Tibial nerve (tissue), 4 donors: ENCODE data around the gene ULBP3. TPM values are rescaled to one million over a fixed set of nuclear protein-coding genes. Genes with fewer than 3 reads are reported as not detected.

Experiments used
- DNase-seq, 2 donors: peaks; one replicate each; pipeline ENCODE4 v3.0.0-alpha.2; 2019; ENCODE audit warnings: low spot score in 2 of 2
- H3K27ac ChIP-seq, 4 donors: fragments of 200-600 bp; sonication (generic) in 3 of 4; one replicate each; pipeline ENCODE4 v1.5.1; 2017 to 2019; ENCODE audit warnings: mild to moderate bottlenecking in 1 of 4
- H3K27me3 ChIP-seq, 2 donors: fragments of 200-600 bp; sonication (generic) in 1 of 2; one replicate each; pipeline versions ENCODE4 v1.5.1 to v1.6.0; 2017 to 2019
- H3K36me3 ChIP-seq, 3 donors: fragments of 200-600 bp; sonication (generic); one replicate each; pipeline ENCODE4 v1.5.1; 2018 to 2019
- H3K4me1 ChIP-seq, 4 donors: fragments of 200-600 bp; sonication (generic) in 3 of 4; one replicate each; pipeline ENCODE4 v1.5.1; 2017 to 2019
- H3K4me3 ChIP-seq, 4 donors: fragments of 200-600 bp; sonication (generic) in 3 of 4; one replicate each; pipeline ENCODE4 v1.5.1; 2017 to 2019; ENCODE audit warnings: mild to moderate bottlenecking in 1 of 4, moderate library complexity in 1 of 4
- H3K9me3 ChIP-seq, 4 donors: fragments of 200-600 bp; sonication (generic) in 3 of 4; one replicate each; pipeline ENCODE4 v1.5.1; 2017 to 2019
- CTCF ChIP-seq, 5 experiments: fragments of 200-600 bp in 3 of 5; fragments of 450-650 bp in 2 of 5; sonication (generic) in 3 of 5; IDR thresholded peaks; one replicate each; pipeline ENCODE4 v1.5.1; 2016 to 2019; ENCODE audit warnings: antibody characterized with exemption in 5 of 5, mild to moderate bottlenecking in 3 of 5, moderate library complexity in 2 of 5
- EP300 ChIP-seq, 2 donors: sonication (generic); formaldehyde crosslinking; IDR thresholded peaks; one replicate each; pipeline ENCODE4 v1.6.1; 2017; ENCODE audit warnings: antibody characterized with exemption in 2 of 2, mild to moderate bottlenecking in 1 of 2
- POLR2A ChIP-seq, 2 donors: fragments of 450-650 bp; IDR thresholded peaks; one replicate each; pipeline ENCODE4 v1.6.1; 2017; ENCODE audit warnings: antibody characterized with exemption in 2 of 2, mild to moderate bottlenecking in 2 of 2, moderate library complexity in 2 of 2
- WGBS, 2 donors: methylation state at CpG; one replicate each; pipeline ENCODE4 v1.1.5; 2018; 5-methylcytosine and 5-hydroxymethylcytosine counted together
- total RNA-seq, 4 donors: library from RNA; depleted of rRNA; stranded (reverse); fragments of >200 nt; gene quantifications; one replicate each; pipeline ENCODE4 v1.1.0, GENCODE V29; 2016

ULBP3 gene
- total RNA-seq, 4 donors from 2014 or later: 3.1 to 5.4 TPM; not detected in 2

DNA sequence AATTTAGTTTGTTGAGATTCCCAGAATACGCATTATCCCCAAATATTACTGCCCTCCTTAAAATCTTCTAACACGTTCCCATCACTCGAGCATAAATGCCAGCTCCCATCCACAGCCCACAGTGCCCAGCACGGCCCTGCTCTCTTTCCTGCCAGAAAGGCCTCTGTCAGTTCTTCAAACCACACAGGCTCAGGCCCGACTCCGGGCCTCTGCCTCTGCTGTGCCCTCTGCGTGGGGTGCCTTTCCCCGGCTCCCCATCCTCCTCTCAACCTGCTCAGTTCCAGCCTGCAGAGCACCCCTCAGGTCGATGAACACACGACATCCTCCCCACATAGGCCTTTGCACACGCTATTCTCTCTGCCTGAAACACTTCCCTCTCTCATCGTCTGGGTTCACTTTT lies 12.8 kb downstream of the ULBP3 start:
- H3K27ac ChIP-seq: no peak overlapping the region
- no peak overlapping the region for H3K4me3 ChIP-seq
- H3K9me3 ChIP-seq: no peaks in the 10 kb centered on the region
- no peaks in the 10 kb centered on the region for H3K4me1 ChIP-seq
- TF ChIP-seq EP300 (IDR thresholded peaks at IDR 0.05) (no peak), POLR2A (IDR thresholded peaks at IDR 0.05) (no peak), CTCF (IDR thresholded peaks at IDR 0.05) (no peak)
- WGBS, 2 donors: 69 to 82% methylated on average over 12 of the region's 12 CpGs
- H3K27me3 ChIP-seq: peaks cover 0 to 23% of the 10 kb centered on the region in 2 donors
- no peaks in the 10 kb centered on the region for H3K36me3 ChIP-seq
- no peak for DNase-seq

DNA sequence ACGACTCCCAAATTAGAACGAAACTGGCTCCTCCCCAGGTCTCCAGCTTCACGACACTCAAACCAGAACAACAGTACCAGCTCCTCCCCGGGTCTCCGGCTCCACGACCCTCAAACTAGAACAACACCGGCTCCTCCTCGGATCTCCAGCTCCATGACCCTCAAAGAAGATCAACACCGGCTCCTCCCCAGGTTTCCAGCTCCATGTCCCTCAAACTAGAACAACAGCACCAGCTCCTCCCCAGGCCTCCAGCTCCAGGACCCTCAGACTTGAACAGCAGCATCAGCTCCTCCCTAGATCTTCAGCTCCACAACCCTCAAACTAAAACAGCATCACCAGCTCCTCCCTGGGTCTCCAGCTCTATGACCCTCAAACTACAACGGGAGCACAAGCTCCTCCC lies 13.8 kb downstream of the ULBP3 start:
- no peak overlapping the region for H3K4me3 ChIP-seq
- H3K27me3 ChIP-seq: peaks cover 0 to 23% of the 10 kb centered on the region in 2 donors
- no peak for DNase-seq
- H3K9me3 ChIP-seq: no peaks in the 10 kb centered on the region
- 73 to 88% methylated on average over 10 of the region's 10 CpGs for WGBS, 2 donors
- H3K4me1 ChIP-seq: no peaks in the 10 kb centered on the region
- no peaks in the 10 kb centered on the region for H3K36me3 ChIP-seq
- TF ChIP-seq CTCF (IDR thresholded peaks at IDR 0.05) (no peak), POLR2A (IDR thresholded peaks at IDR 0.05) (no peak), EP300 (IDR thresholded peaks at IDR 0.05) (no peak)
- no peak overlapping the region for H3K27ac ChIP-seq

DNA sequence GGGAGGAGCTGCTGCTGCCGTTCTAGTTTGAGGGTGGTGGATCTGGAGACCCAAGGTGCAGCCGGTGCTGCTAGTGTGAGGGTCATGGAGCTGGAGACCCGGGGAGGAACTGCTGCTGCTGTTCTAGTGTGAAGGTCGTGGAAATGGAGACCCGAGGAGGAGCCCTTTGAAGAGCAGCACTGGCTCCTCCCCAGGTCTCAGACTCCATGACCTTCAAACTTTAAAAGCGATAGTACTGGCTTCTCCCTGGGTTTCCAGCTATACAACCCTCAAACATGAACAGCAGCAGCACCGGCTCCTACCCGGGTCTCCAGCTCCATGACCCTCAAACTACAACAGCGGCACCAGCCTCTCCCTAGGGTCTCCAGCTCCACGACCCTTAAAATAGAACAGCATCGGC lies 15.5 kb downstream of the ULBP3 start:
- no peak for TF ChIP-seq CTCF (IDR thresholded peaks at IDR 0.05)
- TF ChIP-seq EP300 (IDR thresholded peaks at IDR 0.05): no peak
- TF ChIP-seq POLR2A (IDR thresholded peaks at IDR 0.05): no peak
- Histone ChIP-seq H3K27me3 (peaks cover 0 to 23% of the 10 kb centered on the region in 2 donors), H3K9me3 (no peaks in the 10 kb centered on the region), H3K27ac (no peak overlapping the region), H3K4me3 (no peak overlapping the region), H3K4me1 (no peaks in the 10 kb centered on the region), H3K36me3 (no peaks in the 10 kb centered on the region)
- 73 to 74% methylated on average over 11 of the region's 11 CpGs for WGBS, 2 donors
- DNase-seq: no peak

GRCh38 chr6:150050846-150051245 lies 18.1 kb downstream of the ULBP3 start:
- TF ChIP-seq POLR2A (IDR thresholded peaks at IDR 0.05) (no peak), EP300 (IDR thresholded peaks at IDR 0.05) (no peak), CTCF (IDR thresholded peaks at IDR 0.05) (no peak)
- Histone ChIP-seq H3K9me3 (no peaks in the 10 kb centered on the region), H3K4me1 (no peaks in the 10 kb centered on the region), H3K27me3 (peaks cover 0 to 23% of the 10 kb centered on the region in 2 donors), H3K4me3 (no peak overlapping the region), H3K27ac (no peak overlapping the region), H3K36me3 (no peaks in the 10 kb centered on the region)
- DNase-seq: no peak
- 27 to 30% methylated on average over 4 of the region's 4 CpGs for WGBS, 2 donors

GRCh38 chr6:150048099-150048498 lies 20.8 kb downstream of the ULBP3 start:
- Histone ChIP-seq H3K4me3 (no peak overlapping the region), H3K27ac (no peak overlapping the region), H3K9me3 (no peaks in the 10 kb centered on the region), H3K36me3 (no peaks in the 10 kb centered on the region), H3K4me1 (no peaks in the 10 kb centered on the region), H3K27me3 (peaks cover 0 to 19% of the 10 kb centered on the region in 2 donors)
- no peak for DNase-seq
- WGBS, 2 donors: 77 to 84% methylated on average over 4 of the region's 4 CpGs
- TF ChIP-seq EP300 (IDR thresholded peaks at IDR 0.05): no peak
- TF ChIP-seq POLR2A (IDR thresholded peaks at IDR 0.05): no peak
- no peak for TF ChIP-seq CTCF (IDR thresholded peaks at IDR 0.05)
